Parathyroid adenoma (tissue), 2 donors: ENCODE results near the gene PLA2G4B.

Experiments
- H2AFZ ChIP-seq: fragments of 300-600 bp; sonication (generic); one replicate; pipeline ENCODE4 v1.7.0; 2017; ENCODE audit warnings: antibody characterized with exemption, mild to moderate bottlenecking
- H3K27ac ChIP-seq: fragments of 300-600 bp; sonication (generic); one replicate; pipeline ENCODE4 v1.7.0; 2017
- H3K27me3 ChIP-seq: fragments of 300-600 bp; sonication (generic); one replicate; pipeline ENCODE4 v1.7.0; 2017; ENCODE audit warnings: low read length; ENCODE audit not compliant: control insufficient read depth, insufficient read depth
- H3K36me3 ChIP-seq: fragments of 300-600 bp; sonication (generic); one replicate; pipeline ENCODE4 v1.7.0; 2017; ENCODE audit warnings: low read length; ENCODE audit not compliant: control insufficient read depth, insufficient read depth
- H3K4me1 ChIP-seq: fragments of 300-600 bp; sonication (generic); one replicate; pipeline ENCODE4 v1.7.0; 2017; ENCODE audit warnings: control low read depth
- H3K4me2 ChIP-seq: fragments of 300-600 bp; sonication (generic); one replicate; pipeline ENCODE4 v1.7.0; 2017; ENCODE audit warnings: low read length
- H3K4me3 ChIP-seq: fragments of 300-600 bp; sonication (generic); one replicate; pipeline ENCODE4 v1.7.0; 2017; ENCODE audit warnings: low read depth, low read length
- H3K79me2 ChIP-seq: fragments of 300-600 bp; sonication (generic); one replicate; pipeline ENCODE4 v1.7.0; 2017; ENCODE audit warnings: control low read depth
- H3K9ac ChIP-seq: fragments of 300-600 bp; sonication (generic); one replicate; pipeline ENCODE4 v1.7.0; 2017; ENCODE audit warnings: mild to moderate bottlenecking
- H3K9me3 ChIP-seq: fragments of 300-600 bp; sonication (generic); one replicate; pipeline ENCODE4 v1.7.0; 2017; ENCODE audit warnings: low read length; ENCODE audit not compliant: control insufficient read depth
- CTCF ChIP-seq: fragments of 300-600 bp; sonication (generic); IDR thresholded peaks from one replicate; pipeline ENCODE4 v1.7.0; 2017; ENCODE audit warnings: antibody characterized with exemption, mild to moderate bottlenecking
- donor health status: primary hyperparathyroidism.

The PLA2G4B gene

DNA sequence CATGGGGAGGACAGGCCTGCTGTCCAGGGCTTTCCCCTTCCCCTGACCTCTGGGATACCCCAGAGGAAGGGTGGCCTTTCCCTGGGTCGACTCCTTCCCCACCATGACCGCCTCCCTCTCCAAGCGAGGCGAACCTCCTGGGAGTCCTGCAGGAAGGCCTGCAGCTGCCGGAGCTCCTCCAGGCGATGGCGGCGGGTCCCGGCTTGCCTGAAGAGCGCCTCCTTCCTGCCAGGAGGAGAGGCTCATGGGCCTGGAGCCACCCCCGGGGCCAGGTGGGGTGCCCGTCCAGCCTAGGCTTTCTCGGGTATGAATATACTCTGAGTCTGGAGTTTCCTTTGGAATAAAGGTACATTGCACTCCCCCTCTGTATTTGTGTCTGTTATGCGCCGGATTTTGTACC, 20.1 kb downstream of the PLA2G4B start:
- no peak for TF ChIP-seq CTCF

GRCh38 chr15:41860049-41860828, 21.6 kb downstream of the PLA2G4B start:
- Histone ChIP-seq H3K27me3 (no peaks in the 10 kb centered on the region), H3K4me1 (no peaks in the 10 kb centered on the region), H3K79me2 (no peaks in the 10 kb centered on the region), H3K4me2 (no peak overlapping the region), H3K4me3 (no peak overlapping the region), H3K27ac (no peak overlapping the region), H3K9ac (no peak overlapping the region), H3K9me3 (no peaks in the 10 kb centered on the region), H3K36me3 (no peaks in the 10 kb centered on the region), H2AFZ (no peak overlapping the region)
- TF ChIP-seq CTCF: no peak

More for the DNA sequence above, 20.1 kb downstream of the PLA2G4B start:
- Histone ChIP-seq H3K27me3 (no peaks in the 10 kb centered on the region), H3K9me3 (no peaks in the 10 kb centered on the region), H3K4me2 (no peak overlapping the region), H3K4me3 (no peak overlapping the region), H2AFZ (no peak overlapping the region), H3K36me3 (no peaks in the 10 kb centered on the region), H3K27ac (no peak overlapping the region), H3K4me1 (no peaks in the 10 kb centered on the region), H3K9ac (no peak overlapping the region), H3K79me2 (no peaks in the 10 kb centered on the region)

- H3K27ac ChIP-seq: no peak overlapping the region
- H3K36me3 ChIP-seq: no peaks in the 10 kb centered on the region
- H3K4me3 ChIP-seq: no peak overlapping the region
- H3K9ac ChIP-seq: no peak overlapping the region
- H3K4me1 ChIP-seq: no peaks in the 10 kb centered on the region
- no peak overlapping the region for H3K4me2 ChIP-seq
- no peaks in the 10 kb centered on the region for H3K9me3 ChIP-seq
- no peak overlapping the region for H2AFZ ChIP-seq
- H3K27me3 ChIP-seq: no peaks in the 10 kb centered on the region
- TF ChIP-seq CTCF: no peak
- no peaks in the 10 kb centered on the region for H3K79me2 ChIP-seq
Measured at GRCh38 chr15:41861736-41862356, 23.2 kb downstream of the PLA2G4B start.

GRCh38 chr15:41862515-41863116, 24.0 kb downstream of the PLA2G4B start:
- no peak overlapping the region for H3K4me3 ChIP-seq
- no peak overlapping the region for H3K27ac ChIP-seq
- H3K9ac ChIP-seq: no peak overlapping the region

More at GRCh38 chr15:41862515-41863116, 24.0 kb downstream of the PLA2G4B start:
- no peak overlapping the region for H3K4me2 ChIP-seq
- H3K9me3 ChIP-seq: no peaks in the 10 kb centered on the region
- no peak overlapping the region for H2AFZ ChIP-seq
- no peak for TF ChIP-seq CTCF
- no peaks in the 10 kb centered on the region for H3K4me1 ChIP-seq
- H3K27me3 ChIP-seq: no peaks in the 10 kb centered on the region
- no peaks in the 10 kb centered on the region for H3K36me3 ChIP-seq
- H3K79me2 ChIP-seq: no peaks in the 10 kb centered on the region
